MM.1S (cell line): ENCODE measurements around the gene HOXB5.

Source experiments
- DNase-seq: peaks from one replicate; pipeline ENCODE4 v3.0.0-alpha.2; 2015
- H2AFZ ChIP-seq: fragments of 300-600 bp; sonication (generic); 2 replicates; pipeline ENCODE4 v1.6.0; 2016; ENCODE audit warnings: antibody characterized with exemption, low read length
- H3F3A ChIP-seq: fragments of 300-600 bp; sonication (generic); 2 replicates; pipeline ENCODE4 v1.6.1; 2016; ENCODE audit warnings: mild to moderate bottlenecking, antibody characterized with exemption, low read length, moderate library complexity, mixed read lengths; ENCODE audit not compliant: insufficient read depth
- H3K27ac ChIP-seq: fragments of 300-600 bp; sonication (generic); 2 replicates; pipeline ENCODE4 v1.5.1; 2016; ENCODE audit warnings: mild to moderate bottlenecking, low read length
- H3K27me3 ChIP-seq: fragments of 300-600 bp; sonication (generic); replicated peaks from 2 replicates; pipeline ENCODE4 v1.6.0; 2016; ENCODE audit warnings: low read length; ENCODE audit not compliant: insufficient read depth
- H3K36me3 ChIP-seq: fragments of 300-600 bp; sonication (generic); replicated peaks from 2 replicates; pipeline ENCODE4 v1.6.1; 2016; ENCODE audit warnings: mild to moderate bottlenecking, low read length, mixed read lengths; ENCODE audit not compliant: insufficient read depth
- H3K4me1 ChIP-seq: fragments of 300-600 bp; sonication (generic); 2 replicates; pipeline ENCODE4 v1.6.1; 2016; ENCODE audit warnings: low read length, mixed read lengths
- H3K4me2 ChIP-seq: fragments of 300-600 bp; sonication (generic); 2 replicates; pipeline ENCODE4 v1.6.0; 2016; ENCODE audit warnings: low read depth, low read length
- H3K4me3 ChIP-seq: fragments of 300-600 bp; sonication (generic); 2 replicates; pipeline ENCODE4 v1.5.1; 2016; ENCODE audit warnings: low read length, mixed read lengths
- H3K79me2 ChIP-seq: fragments of 300-600 bp; sonication (generic); 2 replicates; pipeline ENCODE4 v1.6.1; 2016; ENCODE audit warnings: mixed run types, low read length, mixed read lengths
- H3K9ac ChIP-seq: fragments of 300-600 bp; sonication (generic); 2 replicates; pipeline ENCODE4 v1.6.1; 2016; ENCODE audit warnings: low read length, mixed read lengths
- H3K9me2 ChIP-seq: fragments of 300-600 bp; sonication (generic); replicated peaks from 2 replicates; pipeline ENCODE4 v1.6.1; 2016; ENCODE audit warnings: mild to moderate bottlenecking, low read length, mixed read lengths; ENCODE audit not compliant: insufficient read depth
- H3K9me3 ChIP-seq: fragments of 300-600 bp; sonication (generic); replicated peaks from 2 replicates; pipeline ENCODE4 v1.6.1; 2016; ENCODE audit warnings: mild to moderate bottlenecking, low read length, mixed read lengths; ENCODE audit not compliant: insufficient read depth
- H4K20me1 ChIP-seq: fragments of 300-600 bp; sonication (generic); 2 replicates; pipeline ENCODE4 v1.6.1; 2016; ENCODE audit warnings: mild to moderate bottlenecking, low read length, moderate library complexity, mixed read lengths; ENCODE audit not compliant: insufficient read depth
- CTCF ChIP-seq: fragments of 300-600 bp; sonication (generic); IDR thresholded peaks from 2 replicates; pipeline ENCODE4 v1.5.1; 2016; ENCODE audit warnings: antibody characterized with exemption, low read length, mixed read lengths
- EZH2 ChIP-seq: fragments of 300-600 bp; sonication (generic); optimal IDR thresholded peaks from 2 replicates; pipeline ENCODE3; 2017; ENCODE audit warnings: low read depth, mild to moderate bottlenecking, antibody characterized with exemption, low read length, mixed read lengths
- EZH2phosphoT487 ChIP-seq: fragments of 300-600 bp; sonication (generic); IDR thresholded peaks from 2 replicates; pipeline ENCODE4 v1.6.1; 2018; ENCODE audit warnings: antibody characterized with exemption, low read length

HOXB5 gene

GRCh38 chr17:48589060-48589830 lies 4.3 kb downstream of the HOXB5 start:
- DNase-seq = no peak
- H3K4me2 ChIP-seq = no peak overlapping the region
- no peaks in the 10 kb centered on the region for H3K79me2 ChIP-seq

GRCh38 chr17:48588528-48588927 lies 5.1 kb downstream of the HOXB5 start:
- DNase-seq = no peak
- Histone ChIP-seq H3K4me2 (no peak overlapping the region), H3F3A (no peaks in the 10 kb centered on the region), H4K20me1 (no peaks in the 10 kb centered on the region), H3K27ac (no peak overlapping the region), H3K9me2 (no peaks in the 10 kb centered on the region), H3K4me1 (peaks cover 6% of the 10 kb centered on the region), H3K27me3 (peaks cover 17% of the 10 kb centered on the region), H3K4me3 (no peak overlapping the region), H3K9ac (no peak overlapping the region), H3K9me3 (no peaks in the 10 kb centered on the region), H3K79me2 (no peaks in the 10 kb centered on the region), H3K36me3 (no peaks in the 10 kb centered on the region), H2AFZ (no peak overlapping the region)
- TF ChIP-seq EZH2phosphoT487 = no peak
- no peak for TF ChIP-seq CTCF
- no peak for TF ChIP-seq EZH2

More at GRCh38 chr17:48589060-48589830, 4.3 kb downstream of the HOXB5 start:
- Histone ChIP-seq H3K4me1 (peaks cover 6% of the 10 kb centered on the region), H3K27ac (no peak overlapping the region), H2AFZ (no peak overlapping the region), H3K36me3 (no peaks in the 10 kb centered on the region), H4K20me1 (no peaks in the 10 kb centered on the region), H3K27me3 (peaks cover 17% of the 10 kb centered on the region), H3K9me3 (no peaks in the 10 kb centered on the region), H3F3A (no peaks in the 10 kb centered on the region), H3K9ac (no peak overlapping the region), H3K4me3 (no peak overlapping the region), H3K9me2 (no peaks in the 10 kb centered on the region)
- TF ChIP-seq EZH2 (no peak), EZH2phosphoT487 (no peak), CTCF (no peak)

- H3F3A ChIP-seq = no peaks in the 10 kb centered on the region
- H3K36me3 ChIP-seq = no peaks in the 10 kb centered on the region
- H3K9me3 ChIP-seq = no peaks in the 10 kb centered on the region
- no peaks in the 10 kb centered on the region for H4K20me1 ChIP-seq
- H3K9ac ChIP-seq = no peak overlapping the region
- no peak overlapping the region for H3K4me2 ChIP-seq
- H3K27me3 ChIP-seq = peaks cover 16% of the 10 kb centered on the region
- H3K27ac ChIP-seq = no peak overlapping the region
- no peak overlapping the region for H3K4me3 ChIP-seq
- no peak for DNase-seq
- no peaks in the 10 kb centered on the region for H3K79me2 ChIP-seq
- H2AFZ ChIP-seq = no peak overlapping the region
- no peaks in the 10 kb centered on the region for H3K9me2 ChIP-seq
- no peak for TF ChIP-seq CTCF
- peaks cover 6% of the 10 kb centered on the region for H3K4me1 ChIP-seq
These were observed 5.5 kb downstream of the HOXB5 start for GRCh38 chr17:48588074-48588415.
